ENCODE results near the gene ANKMY1.

DNA sequence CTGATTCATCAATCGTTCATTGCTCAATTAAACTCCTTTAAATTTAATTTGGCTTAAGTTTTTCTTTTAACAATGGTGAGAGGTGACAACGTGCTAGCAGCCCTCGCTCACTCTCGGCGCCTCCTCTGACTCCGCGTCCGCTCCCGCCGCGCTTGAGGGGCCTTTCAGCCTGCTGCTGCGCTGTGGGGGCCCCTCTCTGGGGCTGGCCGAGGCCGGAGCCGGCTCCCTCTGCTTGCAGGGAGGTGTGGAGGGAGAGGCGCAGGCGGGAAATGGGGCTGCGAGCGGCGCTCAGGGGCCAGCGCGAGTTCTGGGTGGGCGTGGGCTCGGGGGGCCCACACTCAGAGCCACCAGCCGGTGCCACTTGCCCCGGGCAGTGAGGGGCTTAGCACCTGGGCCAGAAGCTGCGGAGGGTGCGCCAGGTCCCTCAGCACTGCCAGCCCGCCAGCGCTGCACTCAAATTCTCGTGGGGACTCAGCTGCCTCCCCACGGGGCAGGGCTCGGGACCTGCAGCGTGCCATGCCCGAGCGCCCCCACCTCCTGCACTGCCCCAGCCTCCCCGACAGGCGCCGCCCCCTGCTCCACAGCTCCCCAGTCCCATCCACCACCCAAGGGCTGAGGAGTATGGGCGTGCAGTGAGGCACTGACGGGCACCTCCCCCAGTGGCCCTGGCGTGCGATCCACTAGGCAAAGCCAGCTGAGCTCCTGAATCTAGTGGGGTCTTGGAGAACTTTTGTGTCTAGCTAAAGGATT is 19.6 kb downstream of the ANKMY1 start:
- TF ChIP-seq, protein P1, sequence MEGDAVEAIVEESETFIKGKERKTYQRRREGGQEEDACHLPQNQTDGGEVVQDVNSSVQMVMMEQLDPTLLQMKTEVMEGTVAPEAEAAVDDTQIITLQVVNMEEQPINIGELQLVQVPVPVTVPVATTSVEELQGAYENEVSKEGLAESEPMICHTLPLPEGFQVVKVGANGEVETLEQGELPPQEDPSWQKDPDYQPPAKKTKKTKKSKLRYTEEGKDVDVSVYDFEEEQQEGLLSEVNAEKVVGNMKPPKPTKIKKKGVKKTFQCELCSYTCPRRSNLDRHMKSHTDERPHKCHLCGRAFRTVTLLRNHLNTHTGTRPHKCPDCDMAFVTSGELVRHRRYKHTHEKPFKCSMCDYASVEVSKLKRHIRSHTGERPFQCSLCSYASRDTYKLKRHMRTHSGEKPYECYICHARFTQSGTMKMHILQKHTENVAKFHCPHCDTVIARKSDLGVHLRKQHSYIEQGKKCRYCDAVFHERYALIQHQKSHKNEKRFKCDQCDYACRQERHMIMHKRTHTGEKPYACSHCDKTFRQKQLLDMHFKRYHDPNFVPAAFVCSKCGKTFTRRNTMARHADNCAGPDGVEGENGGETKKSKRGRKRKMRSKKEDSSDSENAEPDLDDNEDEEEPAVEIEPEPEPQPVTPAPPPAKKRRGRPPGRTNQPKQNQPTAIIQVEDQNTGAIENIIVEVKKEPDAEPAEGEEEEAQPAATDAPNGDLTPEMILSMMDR (IDR thresholded peaks at IDR 0.05), result no peak
- TF ChIP-seq POLR2A (IDR thresholded peaks at IDR 0.05) (no peak), POLR2AphosphoS5 (IDR thresholded peaks at IDR 0.05) (no peak)
